Anterior cingulate cortex (tissue), 58 donors: ENCODE data around the gene PACRG.

Experiments used
- DNase-seq, 58 donors: peaks; one replicate each; lab custom pipeline; 2025; lab: John Stamatoyannopoulos, UW

The PACRG gene

DNA sequence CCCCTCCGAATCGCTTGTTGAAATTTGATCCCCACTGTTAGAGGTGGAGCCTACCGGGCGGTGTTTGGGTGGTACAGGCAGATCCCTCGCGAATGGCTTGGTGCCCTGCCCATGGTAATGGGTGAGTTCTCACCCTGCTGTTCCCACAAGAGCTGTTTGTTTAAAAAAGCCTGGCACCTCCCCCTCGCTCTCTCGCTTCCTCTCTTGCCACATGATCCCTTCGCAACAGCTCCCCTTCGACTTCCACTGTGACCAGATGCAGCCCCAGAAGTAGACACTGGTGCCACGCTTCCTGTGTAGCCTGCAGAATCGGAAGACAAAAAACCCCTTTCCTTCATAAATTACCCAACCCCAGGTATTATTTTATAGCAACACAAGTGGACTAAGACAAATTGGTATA is 394.6 kb downstream of the PACRG start:
- peak in 16 of 58 donors; percentile 4 to 56 (median 26) for DNase-seq

DNA sequence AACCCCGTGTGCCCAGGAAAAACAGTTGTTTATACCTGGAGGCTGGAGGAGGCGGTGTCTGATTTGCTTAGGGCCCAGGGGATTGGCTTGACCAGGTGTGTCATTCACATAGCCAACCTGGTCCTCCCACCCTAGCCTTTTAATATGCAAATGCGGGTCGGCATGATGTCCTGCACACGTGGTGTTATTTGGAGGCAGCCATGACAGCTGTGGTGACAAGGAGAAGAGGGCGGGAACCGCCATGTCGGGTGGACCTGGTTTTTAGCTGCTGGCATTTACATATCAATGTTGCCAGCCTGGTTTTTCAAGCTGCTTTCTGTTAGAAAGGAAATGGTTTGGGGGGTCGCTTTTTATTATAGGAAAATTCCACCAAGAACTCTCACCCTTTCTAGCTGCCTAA is 395.3 kb downstream of the PACRG start:
- DNase-seq: no peak

DNA sequence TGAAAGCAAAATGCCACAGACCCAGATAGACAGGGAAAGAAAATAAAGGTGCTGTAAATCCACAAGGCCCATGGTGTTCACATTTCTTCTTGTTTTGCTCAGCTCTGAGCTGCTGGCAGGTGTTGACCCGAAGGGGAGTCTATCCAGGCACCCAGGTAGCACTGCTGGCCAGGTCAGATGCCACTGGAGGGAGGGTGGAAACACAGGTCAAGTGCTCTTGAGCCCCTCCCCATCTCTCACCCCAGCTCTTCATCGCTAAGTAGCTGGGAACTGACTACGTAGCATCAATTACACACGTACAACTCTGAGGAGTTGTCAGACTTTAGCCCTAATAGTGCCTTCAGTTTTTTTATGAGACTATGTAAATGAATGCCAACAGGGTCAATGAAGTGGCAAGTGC is 399.0 kb downstream of the PACRG start:
- DNase-seq: no peak

DNA sequence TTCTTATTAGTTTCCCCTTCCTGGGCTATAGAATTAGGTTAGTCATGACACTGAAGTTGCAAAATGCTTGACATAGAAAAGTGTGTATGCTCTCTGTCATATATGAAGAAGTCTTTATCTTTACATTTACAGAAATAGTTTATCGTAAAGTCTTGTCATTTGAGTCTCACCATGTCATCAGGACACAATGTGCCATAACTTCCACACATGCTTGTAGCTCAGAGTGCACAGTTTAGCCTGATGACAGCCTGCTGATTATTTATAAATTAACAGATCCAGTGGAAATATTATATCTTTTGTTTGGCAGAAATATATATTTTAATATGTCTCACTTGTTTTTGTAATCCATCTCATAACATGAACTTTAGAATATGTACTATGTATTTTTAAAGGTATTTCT is 399.8 kb downstream of the PACRG start:
- no peak for DNase-seq

DNA sequence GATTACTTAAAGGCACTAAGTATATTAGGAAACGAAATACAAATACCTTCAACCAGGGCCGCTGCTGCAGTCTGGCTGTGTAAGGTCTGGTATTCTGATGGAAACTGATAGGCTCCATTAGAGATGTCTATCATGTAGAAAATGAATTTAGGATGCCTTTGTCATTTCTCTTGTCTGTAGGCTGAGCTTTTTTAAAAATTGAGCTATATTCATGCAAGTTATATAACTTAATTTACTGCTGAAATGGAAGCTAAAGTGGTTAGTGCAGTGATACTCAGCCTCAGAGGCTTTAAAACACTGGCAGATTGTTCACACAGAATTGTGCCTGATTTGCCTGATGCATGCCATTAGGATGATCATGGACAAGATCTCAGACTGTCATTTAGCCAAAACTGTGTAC is 400.6 kb downstream of the PACRG start:
- DNase-seq: no peak

DNA sequence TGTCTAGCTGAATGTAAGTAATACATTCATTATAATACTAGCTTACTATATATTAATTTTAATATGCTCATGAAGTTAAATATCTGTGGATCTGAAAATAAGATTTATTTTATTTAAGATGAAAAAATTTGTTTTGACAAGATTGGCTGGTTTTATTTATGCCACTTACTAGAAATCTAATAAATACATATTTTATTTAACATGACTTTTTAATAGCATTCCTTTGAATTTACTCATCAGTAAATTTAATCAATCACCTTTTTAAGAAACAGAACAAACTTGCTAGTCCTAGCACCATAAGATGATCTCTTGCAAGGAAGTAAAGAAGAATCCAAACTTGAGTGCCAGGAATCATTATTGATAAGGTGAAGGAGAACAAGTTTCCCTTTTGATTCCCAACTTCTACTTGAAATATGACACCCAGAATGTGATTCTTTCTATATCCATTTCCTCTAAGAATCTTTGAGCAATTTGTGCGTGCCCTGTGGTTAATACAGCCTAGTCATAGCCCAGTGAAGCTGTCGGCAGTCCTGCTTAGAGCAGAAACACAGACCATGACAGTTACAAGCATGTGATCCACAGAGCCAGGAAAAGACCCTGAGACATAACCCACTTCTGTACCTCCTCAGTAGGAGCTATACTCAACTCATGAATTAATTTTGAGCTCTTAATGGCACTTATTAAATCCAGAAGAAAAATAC is 404.4 kb downstream of the PACRG start:
- no peak for DNase-seq

DNA sequence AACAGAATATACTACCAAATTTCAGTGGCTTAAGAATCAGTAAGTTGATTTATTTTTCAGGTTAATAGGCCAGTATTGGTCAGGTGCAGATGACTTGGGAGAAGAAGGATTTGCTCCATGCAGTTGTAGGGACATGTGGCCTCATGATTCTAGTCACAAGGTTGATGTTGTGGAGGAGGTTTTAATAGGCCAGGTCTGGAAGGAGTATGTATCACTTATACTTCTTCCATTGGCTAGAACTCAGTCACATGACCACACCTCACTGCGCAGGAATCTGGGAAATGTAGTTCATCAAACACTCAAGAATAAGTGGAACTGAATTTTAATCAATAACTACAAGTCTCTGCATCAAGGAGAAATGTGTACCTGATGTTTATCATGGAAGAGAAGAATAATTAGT is 405.2 kb downstream of the PACRG start:
- DNase-seq: no peak

DNA sequence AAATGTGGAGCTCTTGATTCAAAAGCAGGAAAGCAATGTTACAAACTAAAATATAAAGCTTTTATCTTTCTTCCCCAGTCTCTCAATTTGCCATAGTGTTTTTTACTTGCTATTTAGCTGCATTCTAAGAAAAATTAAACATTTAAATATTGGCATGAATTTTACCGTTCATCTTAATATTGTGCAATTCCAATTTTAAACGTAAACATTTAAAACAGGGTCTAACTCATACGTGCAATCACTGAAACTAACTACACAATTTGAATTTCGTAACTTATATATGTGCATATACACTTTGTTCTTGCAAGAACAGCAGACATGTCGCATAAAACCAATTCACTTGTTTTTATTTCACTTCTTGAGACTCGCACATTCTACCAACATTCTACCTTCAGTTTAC is 405.9 kb downstream of the PACRG start:
- DNase-seq: no peak

DNA sequence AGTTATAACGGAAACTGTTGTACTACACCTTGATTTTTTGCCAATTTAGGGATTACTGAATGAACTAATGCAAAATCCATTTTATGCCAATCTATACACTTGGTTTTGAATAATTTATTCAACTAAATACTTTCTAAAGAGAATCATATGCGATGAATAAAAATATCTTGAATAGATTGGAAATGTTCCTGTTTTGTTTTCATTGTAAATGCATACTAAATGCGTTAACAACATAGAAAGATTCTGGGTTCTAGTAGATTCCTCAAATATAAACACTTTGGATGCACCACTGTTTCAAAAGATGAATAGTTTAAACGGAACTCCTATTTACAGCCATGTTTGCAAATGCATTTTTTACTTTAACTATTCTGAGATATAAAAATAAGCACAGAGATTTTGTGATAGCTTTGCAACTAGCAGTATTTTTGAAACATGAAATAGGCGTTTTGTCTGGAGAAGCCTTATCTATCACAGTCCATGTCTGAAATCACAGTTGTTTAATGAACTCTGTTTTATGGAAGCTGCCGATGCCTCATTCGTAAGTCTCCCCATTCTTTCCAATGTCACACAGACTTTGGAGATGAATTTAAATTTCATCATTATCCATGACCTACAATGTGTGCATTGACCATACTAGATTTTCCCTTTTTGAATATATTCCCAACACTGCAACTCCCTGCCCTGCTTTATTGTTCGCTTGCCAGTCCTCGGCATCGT is 409.1 kb downstream of the PACRG start:
- no peak for DNase-seq

DNA sequence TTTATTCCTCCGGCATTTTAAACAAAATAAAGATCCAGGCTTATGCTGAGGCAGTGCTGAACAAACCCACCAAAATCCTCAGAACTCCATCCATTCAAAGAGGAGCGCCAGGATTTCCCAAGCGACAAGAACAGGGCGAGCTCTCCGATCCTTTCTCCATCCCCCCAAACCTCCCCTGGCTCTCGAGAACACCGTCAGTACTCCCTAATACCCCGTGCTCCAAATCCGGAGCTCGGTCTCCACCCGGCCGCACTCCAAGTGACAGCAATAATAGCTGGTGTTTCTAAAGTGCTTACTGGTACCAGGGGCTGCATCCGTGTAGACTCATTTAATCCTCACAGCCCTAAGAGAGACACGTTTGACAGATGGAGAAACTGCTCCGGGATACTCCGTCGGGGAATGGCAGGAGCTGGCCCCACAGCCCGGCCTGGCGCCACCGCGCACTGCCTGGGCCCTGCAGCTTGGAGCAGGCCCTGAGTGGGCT is 409.7 kb downstream of the PACRG start:
- DNase-seq: peak in 10 of 58 donors; percentile 17 to 45 (median 30)

DNA sequence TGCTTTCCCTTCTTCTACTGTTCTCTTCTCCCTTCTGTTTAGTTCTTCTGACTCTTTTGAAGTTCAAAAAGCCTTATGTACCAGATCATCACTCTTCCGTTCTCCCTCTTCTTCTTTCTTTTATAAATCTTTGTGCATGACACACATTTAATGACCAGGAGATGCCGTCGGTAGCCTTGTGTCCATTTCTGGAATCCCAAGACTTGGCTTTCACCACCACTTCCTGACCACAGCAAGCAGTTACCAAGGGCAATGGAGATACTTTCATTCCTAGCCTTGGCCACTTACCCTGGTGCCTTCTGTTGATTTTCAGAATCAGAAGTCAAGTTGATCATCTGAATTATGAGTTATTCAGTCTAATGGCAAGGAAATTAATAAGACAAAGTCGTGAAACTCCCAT is 418.3 kb downstream of the PACRG start:
- DNase-seq: no peak

DNA sequence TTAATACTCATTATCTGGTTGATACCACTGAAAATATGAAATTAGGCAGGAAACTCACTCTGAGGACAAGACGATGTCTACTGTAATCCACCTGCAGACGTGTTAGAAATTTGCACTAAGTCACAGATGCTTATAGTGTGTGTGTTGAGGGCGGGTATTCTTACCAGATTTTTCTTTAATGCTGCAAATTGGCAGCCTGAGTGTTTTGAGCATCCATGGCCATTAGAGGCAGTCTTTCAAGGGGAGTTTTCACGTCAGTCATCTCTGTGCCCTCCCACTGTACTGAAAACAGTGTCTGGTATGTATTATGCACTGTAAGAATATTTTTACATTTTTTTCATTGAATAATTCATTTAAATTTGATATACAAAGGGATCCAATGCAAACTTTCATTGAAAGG is 420.2 kb downstream of the PACRG start:
- DNase-seq: peak in 1 of 58 donors; percentile 23

DNA sequence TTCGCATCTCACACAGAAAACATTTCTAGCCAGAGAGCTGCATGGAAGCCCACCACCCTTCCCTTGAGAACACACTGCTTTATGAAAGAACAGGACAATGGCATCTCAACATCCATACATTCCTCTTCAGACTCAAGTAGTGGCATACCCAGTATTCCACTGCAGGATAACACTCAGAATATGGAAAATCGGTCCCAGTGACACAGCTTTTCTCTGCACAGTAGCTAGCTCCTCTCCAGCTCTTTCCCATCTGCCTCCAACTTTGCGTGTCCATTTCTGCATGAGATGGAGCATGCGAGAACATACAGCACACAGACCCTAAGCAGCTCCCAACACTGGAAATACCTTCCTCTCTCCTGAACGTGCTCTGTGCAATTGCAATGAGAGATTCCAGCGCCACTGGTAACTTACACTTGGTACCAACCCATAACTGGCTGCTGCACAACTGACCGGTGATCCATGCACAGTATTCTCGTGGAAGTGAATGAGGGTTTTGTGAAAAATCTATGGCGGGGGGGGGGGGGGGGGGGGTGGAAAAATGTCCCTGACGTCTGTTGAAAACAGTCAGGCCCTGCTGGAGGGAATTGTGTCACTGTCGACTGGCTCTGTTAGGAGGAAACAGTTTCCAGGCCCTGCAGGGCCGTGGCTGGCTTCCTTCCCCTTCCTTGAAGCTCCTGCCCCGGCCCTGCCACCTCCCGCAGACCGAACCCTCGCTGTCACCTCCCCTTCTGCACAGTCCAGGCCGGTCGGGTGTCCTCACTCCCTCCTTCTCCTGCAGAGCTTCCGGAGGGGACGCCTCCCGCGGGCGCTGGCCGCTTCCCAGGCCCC is 420.9 kb downstream of the PACRG start:
- peak in 42 of 58 donors; percentile 11 to 91 (median 58) for DNase-seq

DNA sequence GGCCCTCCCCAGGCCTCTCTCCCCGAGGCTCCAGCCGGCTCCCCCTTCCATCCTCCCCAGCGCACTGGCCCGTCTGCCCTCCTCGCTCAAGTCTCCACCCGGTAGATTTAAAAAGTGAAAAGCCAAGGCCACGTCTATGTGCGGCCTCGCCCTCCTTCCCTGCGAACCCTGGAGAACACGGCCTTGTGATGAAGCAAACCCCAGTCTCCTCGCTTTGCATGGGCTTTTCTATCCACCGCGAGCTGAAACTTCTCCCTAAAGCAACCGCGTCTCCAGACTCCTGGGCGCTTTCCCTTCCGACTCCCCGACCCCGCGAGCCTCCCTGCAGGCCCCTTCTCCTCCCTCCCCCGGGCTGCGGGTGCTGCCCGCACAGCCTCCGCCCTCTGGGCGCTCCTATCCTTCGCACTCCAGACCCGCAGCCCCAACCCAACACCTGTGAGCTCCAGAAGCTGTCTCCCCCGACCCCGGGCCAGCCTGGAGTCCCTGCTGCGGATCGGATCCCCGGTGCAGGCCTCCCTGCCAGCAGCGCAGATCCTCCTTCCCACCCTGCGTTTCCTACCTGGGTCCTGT is 421.6 kb downstream of the PACRG start:
- no peak for DNase-seq

DNA sequence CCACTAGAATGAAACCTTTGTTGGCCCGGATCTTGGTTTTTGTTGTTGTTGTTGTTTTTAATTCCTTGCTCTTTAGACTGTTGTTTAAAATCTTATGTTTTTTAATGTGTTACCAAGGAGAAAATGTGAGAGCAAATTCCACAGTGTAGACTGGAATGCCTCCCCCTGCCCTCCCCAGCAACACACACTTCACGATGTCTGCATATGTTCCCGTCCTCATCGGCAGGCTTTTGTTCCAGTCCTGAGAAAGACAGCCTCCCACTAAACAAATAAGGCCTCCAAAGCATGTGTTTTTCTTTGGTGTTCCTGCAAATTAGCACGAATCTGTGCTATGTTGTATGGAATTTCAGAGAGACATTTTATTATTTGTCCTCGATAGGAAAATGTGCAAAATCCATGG is 423.4 kb downstream of the PACRG start:
- DNase-seq: peak in 1 of 58 donors; percentile 22

DNA sequence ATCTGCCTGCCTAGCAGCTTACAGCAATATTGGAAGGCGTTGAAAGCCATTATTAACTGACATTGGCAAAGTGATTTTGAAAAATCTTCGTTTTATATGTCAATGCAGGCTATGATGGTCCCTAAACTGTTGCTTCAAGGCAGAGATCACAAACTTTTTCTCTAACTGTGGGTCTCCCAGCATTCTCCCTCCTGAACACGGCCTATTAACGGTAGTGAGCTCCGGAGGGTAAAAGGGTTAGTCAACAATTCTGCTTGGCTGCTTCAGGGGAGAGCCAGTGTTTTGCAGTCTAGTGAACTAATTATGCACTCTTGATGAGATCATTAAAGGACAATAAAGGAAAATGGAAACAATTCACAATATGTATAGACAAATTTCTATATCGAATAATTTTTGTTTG is 424.9 kb downstream of the PACRG start:
- no peak for DNase-seq

DNA sequence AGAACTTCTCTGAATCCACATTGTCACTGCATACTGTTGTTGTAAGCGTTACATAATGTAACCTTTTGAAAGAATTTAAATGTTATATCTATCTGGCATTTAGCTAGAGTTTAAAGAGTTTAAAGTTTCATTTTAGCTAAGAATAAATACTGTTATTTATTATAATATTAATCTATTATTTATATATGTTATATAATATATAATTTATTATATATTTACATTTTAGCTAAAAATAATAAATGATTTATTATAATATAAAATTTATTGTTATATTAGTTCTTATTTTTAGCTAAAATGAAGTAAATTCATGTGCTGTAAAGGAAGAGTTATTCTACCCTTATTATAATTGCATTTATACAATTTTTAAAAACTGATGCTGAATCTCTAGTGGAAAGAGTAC is 431.3 kb downstream of the PACRG start:
- DNase-seq: no peak

DNA sequence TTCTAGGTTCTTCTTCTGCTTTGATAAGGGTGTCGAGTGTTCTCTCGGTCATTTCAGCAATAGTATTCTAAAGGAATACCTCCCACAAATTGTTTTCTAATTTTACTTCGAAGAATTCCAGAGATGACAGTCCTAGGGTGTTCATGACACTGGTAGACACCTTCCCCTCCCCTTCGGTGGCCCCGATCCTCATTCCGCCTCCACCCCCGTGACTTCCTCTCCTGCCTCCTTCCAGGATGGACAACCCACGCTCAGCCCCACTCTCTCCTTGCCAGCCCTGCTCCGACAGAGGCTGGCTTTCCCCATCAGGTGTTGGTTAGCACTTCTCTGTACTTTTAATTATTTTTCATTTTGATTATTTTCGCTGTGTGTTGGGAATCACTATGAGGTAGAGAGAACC is 431.9 kb downstream of the PACRG start:
- no peak for DNase-seq

DNA sequence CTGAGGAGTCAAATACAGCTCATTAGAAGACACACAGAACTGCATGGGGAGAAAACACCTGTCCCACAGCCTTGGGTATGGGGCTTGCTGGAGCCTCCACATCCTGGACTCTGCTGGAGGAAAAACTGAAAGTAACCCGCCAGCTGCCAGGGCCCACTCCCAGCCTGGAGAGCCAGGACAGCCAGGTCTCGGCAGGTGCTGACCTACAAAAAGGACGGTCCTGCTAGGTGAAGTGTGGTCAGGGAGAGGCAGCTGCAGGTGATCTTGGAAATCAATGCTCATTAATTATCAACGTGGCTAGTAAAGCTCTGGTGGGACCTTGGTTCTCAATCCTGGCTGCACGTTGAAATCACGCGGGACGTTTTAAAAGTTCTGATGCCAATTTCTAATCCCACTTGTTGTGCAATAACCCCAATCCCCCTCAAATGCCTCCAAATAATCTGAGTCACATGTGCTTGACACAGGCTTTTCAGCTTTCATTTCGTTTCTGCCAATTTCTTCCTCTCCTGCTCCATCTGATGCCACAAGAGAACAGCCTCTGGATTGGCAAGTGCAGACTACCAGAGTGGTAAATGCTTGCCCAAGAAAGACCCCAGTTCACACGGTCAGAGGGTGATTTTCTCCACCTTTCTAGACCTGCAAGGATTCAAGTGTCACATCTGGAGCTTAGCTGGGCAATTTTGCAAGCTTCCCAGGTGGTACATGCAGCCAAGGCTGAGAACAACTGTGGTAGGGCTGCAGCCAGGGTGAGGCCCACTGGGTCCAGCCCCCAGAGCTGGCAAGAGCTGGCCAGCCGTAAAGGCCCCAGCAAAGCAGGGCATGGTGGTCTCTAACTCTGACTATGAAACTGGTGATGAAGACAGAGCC is 434.5 kb downstream of the PACRG start:
- no peak for DNase-seq

DNA sequence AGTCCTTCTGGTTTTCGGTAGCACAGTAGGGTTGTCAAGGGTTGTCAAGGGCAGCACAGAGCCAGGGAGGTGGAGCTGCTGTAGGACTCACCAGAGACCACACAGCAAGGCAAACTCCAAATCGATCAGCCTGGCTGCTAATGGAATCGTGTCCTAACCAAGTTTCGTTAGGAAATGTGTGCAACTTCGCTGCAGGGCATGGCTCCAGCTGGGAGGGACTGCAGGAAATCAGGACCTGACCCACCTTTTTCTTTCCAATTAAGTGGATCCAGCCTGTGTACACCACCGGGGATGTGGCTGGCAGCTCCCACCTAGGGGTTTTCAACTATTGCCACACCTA is 435.1 kb downstream of the PACRG start:
- no peak for DNase-seq
